HEK293 (cell line): ENCODE data around the gene PALD1.

Source experiments
- AEBP2 ChIP-seq: fragments of 450-650 bp; formaldehyde crosslinking; IDR thresholded peaks from 2 replicates; pipeline ENCODE4 v1.5.1; 2016; ENCODE audit warnings: missing biosample characterization, missing genetic modification characterization, borderline replicate concordance
- KLF8 ChIP-seq: fragments of 450-650 bp; formaldehyde crosslinking; IDR thresholded peaks from 2 replicates; pipeline ENCODE4 v1.5.1; 2016; ENCODE audit warnings: missing biosample characterization, missing genetic modification characterization
- PBX3 ChIP-seq: sonication (generic); formaldehyde crosslinking; IDR thresholded peaks from 2 replicates; pipeline ENCODE4 v1.8.1; 2022; ENCODE audit warnings: mild to moderate bottlenecking, moderate library complexity, missing genetic modification reagents
- SCRT1 ChIP-seq: fragments of 450-650 bp; formaldehyde crosslinking; IDR thresholded peaks from 2 replicates; pipeline ENCODE4 v1.5.1; 2016; ENCODE audit warnings: missing biosample characterization, missing genetic modification characterization, borderline replicate concordance
- SCRT2 ChIP-seq: fragments of 450-650 bp; formaldehyde crosslinking; IDR thresholded peaks from 2 replicates; pipeline ENCODE4 v1.5.1; 2016; ENCODE audit warnings: missing biosample characterization, missing genetic modification characterization
- SP7 ChIP-seq: fragments of 450-650 bp; formaldehyde crosslinking; IDR thresholded peaks from 2 replicates; pipeline ENCODE4 v1.5.1; 2016; ENCODE audit warnings: missing biosample characterization, missing genetic modification characterization
- TRIM28 ChIP-seq: IDR thresholded peaks from 2 replicates; pipeline ENCODE4 v1.6.1; 2011; ENCODE audit warnings: low read length, control low read depth, borderline replicate concordance
- ZBTB1 ChIP-seq: fragments of 450-650 bp; formaldehyde crosslinking; IDR thresholded peaks from 2 replicates; pipeline ENCODE4 v1.5.1; 2016; ENCODE audit warnings: missing biosample characterization, missing genetic modification characterization
- ZBTB10 ChIP-seq: fragments of 450-650 bp; formaldehyde crosslinking; IDR thresholded peaks from 2 replicates; pipeline ENCODE4 v1.5.1; 2016; ENCODE audit warnings: missing biosample characterization, missing genetic modification characterization
- ZBTB17 ChIP-seq: fragments of 450-650 bp; formaldehyde crosslinking; IDR thresholded peaks from 2 replicates; pipeline ENCODE4 v1.5.1; 2016; ENCODE audit warnings: missing biosample characterization, missing genetic modification characterization
- ZBTB21 ChIP-seq: fragments of 450-650 bp; formaldehyde crosslinking; IDR thresholded peaks from 2 replicates; pipeline ENCODE4 v1.5.1; 2017; ENCODE audit warnings: missing biosample characterization, missing genetic modification characterization
- ZBTB48 ChIP-seq: fragments of 450-650 bp; formaldehyde crosslinking; IDR thresholded peaks from 2 replicates; pipeline ENCODE4 v1.5.1; 2016; ENCODE audit warnings: missing biosample characterization, missing genetic modification characterization
- ZBTB49 ChIP-seq: fragments of 450-650 bp; formaldehyde crosslinking; IDR thresholded peaks from 2 replicates; pipeline ENCODE4 v1.5.1; 2016; ENCODE audit warnings: missing biosample characterization, missing genetic modification characterization, low read depth
- ZNF112 ChIP-seq: fragments of 450-650 bp; formaldehyde crosslinking; IDR thresholded peaks from 2 replicates; pipeline ENCODE4 v1.5.0; 2017; ENCODE audit warnings: missing biosample characterization, missing genetic modification characterization
- ZNF175 ChIP-seq: fragments of 450-650 bp; formaldehyde crosslinking; IDR thresholded peaks from 2 replicates; pipeline ENCODE4 v1.5.1; 2016; ENCODE audit warnings: missing biosample characterization, missing genetic modification characterization
- ZNF19 ChIP-seq: fragments of 450-650 bp; formaldehyde crosslinking; IDR thresholded peaks from 2 replicates; pipeline ENCODE4; 2016; ENCODE audit warnings: missing biosample characterization, missing genetic modification characterization, low read depth
- ZNF221 ChIP-seq: fragments of 450-650 bp; formaldehyde crosslinking; IDR thresholded peaks from 2 replicates; pipeline ENCODE4 v1.5.1; 2017; ENCODE audit warnings: missing biosample characterization, missing genetic modification characterization, borderline replicate concordance
- ZNF335 ChIP-seq: fragments of 450-650 bp; formaldehyde crosslinking; conservative IDR thresholded peaks from 2 replicates; pipeline ENCODE4 v1.5.1; 2016; ENCODE audit warnings: missing biosample characterization, missing genetic modification characterization
- ZNF416 ChIP-seq: fragments of 450-650 bp; formaldehyde crosslinking; IDR thresholded peaks from 2 replicates; pipeline ENCODE4 v1.5.1; 2016; ENCODE audit warnings: missing biosample characterization, missing genetic modification characterization
- ZNF449 ChIP-seq: fragments of 450-650 bp; formaldehyde crosslinking; IDR thresholded peaks from 2 replicates; pipeline ENCODE4 v1.5.1; 2017; ENCODE audit warnings: missing biosample characterization, mild to moderate bottlenecking, missing genetic modification characterization, moderate library complexity
- ZNF529 ChIP-seq: fragments of 450-650 bp; formaldehyde crosslinking; IDR thresholded peaks from 2 replicates; pipeline ENCODE4 v1.5.1; 2017; ENCODE audit warnings: missing genetic modification characterization, missing biosample characterization; ENCODE audit not compliant: insufficient replicate concordance
- ZNF548 ChIP-seq: fragments of 450-650 bp; formaldehyde crosslinking; IDR thresholded peaks from 2 replicates; pipeline ENCODE4 v1.5.1; 2016; ENCODE audit warnings: missing biosample characterization, missing genetic modification characterization
- ZNF639 ChIP-seq: fragments of 450-650 bp; formaldehyde crosslinking; IDR thresholded peaks from 2 replicates; pipeline ENCODE4 v1.5.1; 2016; ENCODE audit warnings: missing biosample characterization, missing genetic modification characterization
- ZNF645 ChIP-seq: fragments of 450-650 bp; formaldehyde crosslinking; IDR thresholded peaks from 2 replicates; pipeline ENCODE4; 2016; ENCODE audit warnings: missing biosample characterization, missing genetic modification characterization
- ZNF664 ChIP-seq: fragments of 450-650 bp; formaldehyde crosslinking; IDR thresholded peaks from 2 replicates; pipeline ENCODE4 v1.5.1; 2016; ENCODE audit warnings: missing biosample characterization, missing genetic modification characterization
- ZNF701 ChIP-seq: fragments of 450-650 bp; formaldehyde crosslinking; IDR thresholded peaks from 2 replicates; pipeline ENCODE4 v1.5.1; 2016; ENCODE audit warnings: missing biosample characterization, missing genetic modification characterization
- ZNF707 ChIP-seq: fragments of 450-650 bp; formaldehyde crosslinking; IDR thresholded peaks from 2 replicates; pipeline ENCODE4 v1.5.1; 2016; ENCODE audit warnings: missing biosample characterization, missing genetic modification characterization
- ZNF747 ChIP-seq: fragments of 450-650 bp; formaldehyde crosslinking; IDR thresholded peaks from 2 replicates; pipeline ENCODE4 v1.5.1; 2016; ENCODE audit warnings: missing biosample characterization, missing genetic modification characterization
- ZNF76 ChIP-seq: fragments of 450-650 bp; formaldehyde crosslinking; IDR thresholded peaks from 2 replicates; pipeline ENCODE4; 2016; ENCODE audit warnings: low read depth, missing biosample characterization, missing genetic modification characterization, borderline replicate concordance
- ZSCAN23 ChIP-seq: fragments of 450-650 bp; formaldehyde crosslinking; IDR thresholded peaks from 2 replicates; pipeline ENCODE4 v1.5.1; 2016; ENCODE audit warnings: missing biosample characterization, missing genetic modification characterization

Gene PALD1

GRCh38 chr10:70477661-70478162, 855 bp upstream of the PALD1 start (continued):
- TF ChIP-seq ZNF639 = no peak; the same call in 1 of the 2 replicates
- no peak for TF ChIP-seq ZNF645 (tag by site-specific recombination)
- no peak for TF ChIP-seq ZNF701 (tag by site-specific recombination)
- TF ChIP-seq SCRT1 (tag by site-specific recombination) = peak; percentile 80; the same call in 1 of the 2 replicates
- TF ChIP-seq ZNF664 (tag by site-specific recombination) = no peak
- no peak for TF ChIP-seq ZBTB10 (tag by site-specific recombination)
- no peak for TF ChIP-seq ZNF747 (tag by site-specific recombination)
- TF ChIP-seq SCRT2 (tag by site-specific recombination) = peak; percentile 99
- no peak for TF ChIP-seq ZBTB17 (tag by site-specific recombination)
- TF ChIP-seq ZNF19 (tag by site-specific recombination) = no peak
- TF ChIP-seq ZNF76 = no peak
- no peak for TF ChIP-seq ZNF449 (tag by site-specific recombination)
- TF ChIP-seq ZBTB48 = peak; percentile 82; the same call in 1 of the 2 replicates
- TF ChIP-seq ZNF112 (tag by site-specific recombination) = no peak
- TF ChIP-seq ZNF416 (tag by site-specific recombination) = no peak
- no peak for TF ChIP-seq ZBTB49
- TF ChIP-seq ZBTB21 = no peak
- TF ChIP-seq ZSCAN23 (tag by site-specific recombination) = no peak
- peak; percentile 18; the same call in 1 of the 2 replicates for TF ChIP-seq PBX3 (CRISPR knock-in tag)
- TF ChIP-seq ZNF335 (tag by site-specific recombination) = peak; percentile 80; the same call in 1 of the 2 replicates
- no peak for TF ChIP-seq AEBP2 (tag by site-specific recombination)
- TF ChIP-seq TRIM28 = no peak
- no peak for TF ChIP-seq ZNF529 (tag by site-specific recombination)
- peak; percentile 14; the same call in 1 of the 2 replicates for TF ChIP-seq KLF8 (tag by site-specific recombination)
- TF ChIP-seq ZNF707 = no peak
- TF ChIP-seq ZNF175 (tag by site-specific recombination) = no peak
- TF ChIP-seq ZNF221 = no peak
- TF ChIP-seq ZBTB1 = peak; percentile 87
- peak; percentile 84 for TF ChIP-seq SP7 (tag by site-specific recombination)
- TF ChIP-seq ZNF548 (tag by site-specific recombination) = no peak
